Hepatocyte (in vitro differentiated cells): ENCODE data around the gene CCDC159. TPM values are rescaled to one million over a fixed set of nuclear protein-coding genes. Genes with fewer than 3 reads are reported as not detected.
"Not testable (repeated sequence)": the region's sequence is repeated elsewhere in the genome, so short reads cannot be mapped to it uniquely, and the experiment has no call there.

Experiments used
- DNase-seq: peaks from one replicate; pipeline ENCODE4 v3.0.0-alpha.2; 2016; ENCODE audit warnings: low spot score
- H2AFZ ChIP-seq: fragments of 200-600 bp; sonication (generic); 2 replicates; pipeline ENCODE4 v1.6.0; 2016; ENCODE audit warnings: antibody characterized with exemption, mild to moderate bottlenecking
- H3K27ac ChIP-seq: fragments of 200-600 bp; sonication (generic); 2 replicates; pipeline ENCODE4 v1.5.1; 2016; ENCODE audit warnings: mild to moderate bottlenecking
- H3K27me3 ChIP-seq: fragments of 200-600 bp; sonication (generic); 2 replicates; pipeline ENCODE4 v1.6.1; 2016
- H3K36me3 ChIP-seq: fragments of 200-600 bp; sonication (generic); replicated peaks from 2 replicates; pipeline ENCODE4 v1.5.1; 2016; ENCODE audit warnings: low read depth; ENCODE audit not compliant: insufficient read depth
- H3K4me1 ChIP-seq: fragments of 200-600 bp; sonication (generic); 2 replicates; pipeline ENCODE4 v1.5.1; 2016; ENCODE audit warnings: mild to moderate bottlenecking, moderate library complexity; ENCODE audit not compliant: insufficient read depth
- H3K4me2 ChIP-seq: fragments of 200-600 bp; sonication (generic); 2 replicates; pipeline ENCODE4 v1.6.0; 2016
- H3K4me3 ChIP-seq: fragments of 200-600 bp; sonication (generic); 2 replicates; pipeline ENCODE4 v1.5.1; 2016; ENCODE audit warnings: mild to moderate bottlenecking
- H3K79me2 ChIP-seq: fragments of 200-600 bp; sonication (generic); 2 replicates; pipeline ENCODE4 v1.6.0; 2017; ENCODE audit warnings: mild to moderate bottlenecking
- H3K9me2 ChIP-seq: fragments of 200-600 bp; sonication (generic); replicated peaks from 2 replicates; pipeline ENCODE4 v1.6.0; 2017; ENCODE audit warnings: mild to moderate bottlenecking; ENCODE audit not compliant: insufficient read depth
- H3K9me3 ChIP-seq: fragments of 200-600 bp; sonication (generic); 2 replicates; pipeline ENCODE4 v1.5.1; 2016; ENCODE audit warnings: low read depth, mild to moderate bottlenecking
- H4K20me1 ChIP-seq: fragments of 200-600 bp; sonication (generic); 2 replicates; pipeline ENCODE4 v1.6.0; 2016; ENCODE audit warnings: mild to moderate bottlenecking; ENCODE audit not compliant: insufficient read depth, poor library complexity, severe bottlenecking
- CTCF ChIP-seq: fragments of 200-600 bp; sonication (generic); IDR thresholded peaks from 2 replicates; pipeline ENCODE4 v1.5.1; 2016; ENCODE audit warnings: antibody characterized with exemption, mild to moderate bottlenecking; ENCODE audit not compliant: poor library complexity
- EZH2 ChIP-seq: fragments of 200-600 bp; sonication (generic); IDR thresholded peaks from 2 replicates; pipeline ENCODE4 v1.6.1; 2016; ENCODE audit warnings: antibody characterized with exemption, mild to moderate bottlenecking, borderline replicate concordance
- EZH2phosphoT487 ChIP-seq: fragments of 200-600 bp; sonication (generic); IDR thresholded peaks from one replicate; pipeline ENCODE4 v1.6.1; 2018; ENCODE audit warnings: antibody characterized with exemption, mild to moderate bottlenecking, low read depth, moderate library complexity; ENCODE audit not compliant: unreplicated experiment, severe bottlenecking
- WGBS: methylation state at CpG from one replicate; pipeline ENCODE4 v1.1.6; 2016; ENCODE audit warnings: low lambda C conversion rate; ENCODE audit errors: missing lambda C conversion rate; 5-methylcytosine and 5-hydroxymethylcytosine counted together
- polyA plus RNA-seq: library from polyadenylated mRNA; unstranded; fragments of >200 nt; fragmentation: Nextera tagmentation; extraction: Ambion mirVana; gene quantifications from 2 replicates; pipeline ENCODE4 v1.2.1, GENCODE V29; 2016
- total RNA-seq: library from RNA; depleted of rRNA; stranded (reverse); fragments of >200 nt; gene quantifications from 2 replicates; pipeline ENCODE4 v1.2.3, GENCODE V29; 2014

CCDC159 gene
- total and polyA plus RNA-seq, 2 experiments from 2014 or later: 10.1 to 27.1 TPM

- TF ChIP-seq EZH2 (no peak), EZH2phosphoT487 (no peak), CTCF (no peak)
- H2AFZ ChIP-seq: no peak overlapping the region
- H4K20me1 ChIP-seq: peaks cover 4% of the 10 kb centered on the region
- no peaks in the 10 kb centered on the region for H3K9me3 ChIP-seq
- whole genome bisulfite sequencing: 87% methylated on average over 5 of the region's 5 CpGs
- H3K27ac ChIP-seq: no peak overlapping the region
- DNase-seq: no peak
- peaks cover 28% of the 10 kb centered on the region for H3K79me2 ChIP-seq
- H3K4me3 ChIP-seq: no peak overlapping the region
- no peaks in the 10 kb centered on the region for H3K9me2 ChIP-seq
- H3K4me1 ChIP-seq: no peaks in the 10 kb centered on the region
- no peaks in the 10 kb centered on the region for H3K27me3 ChIP-seq
- H3K4me2 ChIP-seq: no peak overlapping the region
- H3K36me3 ChIP-seq: no peaks in the 10 kb centered on the region
These were observed 13.5 kb upstream of the CCDC159 start for GRCh38 chr19:11332822-11333221.

DNA sequence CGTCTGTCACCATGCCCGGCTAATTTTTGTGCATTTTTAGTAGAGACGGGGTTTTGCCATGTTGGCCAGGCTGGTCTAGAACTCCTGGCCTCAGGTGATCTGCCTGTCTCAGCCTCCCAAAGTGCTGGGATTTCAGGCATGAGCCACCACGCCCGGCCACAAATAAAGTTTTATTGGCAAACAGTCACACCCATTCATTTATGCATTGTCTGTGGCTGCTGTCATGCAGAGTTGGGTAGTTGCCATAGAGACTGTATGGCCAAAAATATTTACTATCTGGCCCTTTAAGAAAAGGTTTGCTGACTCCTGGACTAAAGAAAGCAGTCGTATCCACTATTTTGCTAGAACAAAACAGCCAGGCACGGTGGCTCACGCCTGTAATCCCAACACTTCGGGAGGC is 12.5 kb upstream of the CCDC159 start:
- H2AFZ ChIP-seq, H3K4me3 ChIP-seq, H3K27ac ChIP-seq, H3K36me3 ChIP-seq, H3K4me2 ChIP-seq, H4K20me1 ChIP-seq, H3K27me3 ChIP-seq, H3K9me2 ChIP-seq, H3K4me1 ChIP-seq, DNase-seq, H3K9me3 ChIP-seq: not testable (repeated sequence)
- H3K79me2 ChIP-seq: peaks cover 32% of the 10 kb centered on the region
- WGBS: 88% methylated on average over 9 of the region's 9 CpGs

- TF ChIP-seq EZH2phosphoT487: no peak
- no peak for TF ChIP-seq CTCF
- H2AFZ ChIP-seq: no peak overlapping the region
- DNase-seq: no peak
- H3K9me3 ChIP-seq: no peaks in the 10 kb centered on the region
- WGBS: 97% methylated on average over 17 of the region's 17 CpGs
- peaks cover 4% of the 10 kb centered on the region for H4K20me1 ChIP-seq
- no peaks in the 10 kb centered on the region for H3K9me2 ChIP-seq
- no peak overlapping the region for H3K4me3 ChIP-seq
- H3K79me2 ChIP-seq: peaks cover 46% of the 10 kb centered on the region
- H3K27ac ChIP-seq: no peak overlapping the region
- no peaks in the 10 kb centered on the region for H3K36me3 ChIP-seq
- peaks cover 5% of the 10 kb centered on the region for H3K4me1 ChIP-seq
- H3K27me3 ChIP-seq: no peaks in the 10 kb centered on the region
- H3K4me2 ChIP-seq: no peak overlapping the region
These were observed 10.7 kb upstream of the CCDC159 start for GRCh38 chr19:11335449-11336146.

- WGBS: 96% methylated on average over 14 of the region's 14 CpGs
- no peaks in the 10 kb centered on the region for H3K36me3 ChIP-seq
These were observed 9.2 kb upstream of the CCDC159 start for GRCh38 chr19:11337080-11337479.

More at GRCh38 chr19:11337080-11337479, 9.2 kb upstream of the CCDC159 start:
- peak overlapping the region; percentile 83 for H3K27ac ChIP-seq
- no peaks in the 10 kb centered on the region for H3K9me3 ChIP-seq
- DNase-seq: peak; percentile 5
- peaks cover 4% of the 10 kb centered on the region for H4K20me1 ChIP-seq
- TF ChIP-seq EZH2phosphoT487 (no peak), CTCF (no peak), EZH2 (no peak)
- peaks cover 5% of the 10 kb centered on the region for H3K4me1 ChIP-seq
- no peaks in the 10 kb centered on the region for H3K9me2 ChIP-seq
- no peak overlapping the region for H3K4me3 ChIP-seq
- peak overlapping the region; percentile 89 for H3K4me2 ChIP-seq
- no peaks in the 10 kb centered on the region for H3K27me3 ChIP-seq
- H2AFZ ChIP-seq: no peak overlapping the region
- peaks cover 46% of the 10 kb centered on the region for H3K79me2 ChIP-seq
